WTC11 (cell line): ENCODE measurements around the gene TOR4A. TPM values are rescaled to one million over a fixed set of nuclear protein-coding genes. Genes with fewer than 3 reads are reported as not detected.

Source experiments
- ATAC-seq: fragments of 200-7000 bp; cut with Tn5 transposase; 2 replicates; pipeline ENCODE4 v1.10.0; 2021; ENCODE audit warnings: mild to moderate bottlenecking, moderate library complexity
- CTCF ChIA-PET: fragments of 300-600 bp; sonication (Branson Sonifier 250); formaldehyde crosslinking; loops from one replicate; lab custom pipeline; 2021; ENCODE audit warnings: antibody characterized with exemption; lab: Charles Lee
- POLR2A ChIA-PET: fragments of 350-600 bp; sonication (Branson Sonifier 250); formaldehyde crosslinking; loops from one replicate; lab custom pipeline; 2021; ENCODE audit warnings: antibody characterized with exemption; lab: Charles Lee
- DNase-seq: peaks from one replicate; pipeline ENCODE4 v3.0.0; 2021; ENCODE audit warnings: low spot score
- H3K27ac Mint-ChIP-seq: 2 replicates; pipeline ENCODE4 v1.8.0; 2021; ENCODE audit warnings: mixed read lengths
- H3K27me3 Mint-ChIP-seq: 2 replicates; pipeline ENCODE4 v1.8.0; 2021; ENCODE audit warnings: low read depth, mild to moderate bottlenecking, moderate library complexity, mixed read lengths
- H3K36me3 Mint-ChIP-seq: 2 replicates; pipeline ENCODE4 v1.8.0; 2021; ENCODE audit warnings: mixed read lengths
- H3K4me1 Mint-ChIP-seq: 2 replicates; pipeline ENCODE4 v1.8.0; 2022; ENCODE audit warnings: mixed read lengths
- H3K4me3 Mint-ChIP-seq: 2 replicates; pipeline ENCODE4 v1.8.0; 2021; ENCODE audit warnings: mild to moderate bottlenecking, moderate library complexity, mixed read lengths
- H3K9me3 Mint-ChIP-seq: 2 replicates; pipeline ENCODE4 v1.8.0; 2021; ENCODE audit warnings: mixed read lengths
- ATF1 ChIP-seq: sonication (generic); formaldehyde crosslinking; IDR thresholded peaks from 2 replicates; pipeline ENCODE4 v1.8.1; 2023; ENCODE audit warnings: mild to moderate bottlenecking, moderate library complexity, missing genetic modification reagents
- FOXP1 ChIP-seq: sonication (generic); formaldehyde crosslinking; IDR thresholded peaks from 2 replicates; pipeline ENCODE4 v1.8.0; 2022; ENCODE audit warnings: missing genetic modification reagents, mild to moderate bottlenecking, moderate library complexity, borderline replicate concordance
- NR2C2 ChIP-seq: sonication (generic); formaldehyde crosslinking; IDR thresholded peaks from 2 replicates; pipeline ENCODE4 v1.8.0; 2022; ENCODE audit warnings: mild to moderate bottlenecking, missing genetic modification reagents
- RORB ChIP-seq: fragments of 250-450 bp; sonication (Bioruptor Pico); IDR thresholded peaks from 2 replicates; pipeline ENCODE4 v1.9.0; 2021; ENCODE audit warnings: mild to moderate bottlenecking
- ZNF121 ChIP-seq: sonication (generic); formaldehyde crosslinking; IDR thresholded peaks from 2 replicates; pipeline ENCODE4 v1.8.0; 2023; ENCODE audit warnings: missing genetic modification reagents
- total RNA-seq: library from RNA; stranded (reverse); gene quantifications from 3 replicates; pipeline ENCODE4 v1.2.3, GENCODE V29; 2021
- TF ChIP-seq, protein P1 (sequence below): sonication (generic); formaldehyde crosslinking; IDR thresholded peaks from 2 replicates; pipeline ENCODE4 v1.8.1; 2023; ENCODE audit warnings: mild to moderate bottlenecking, missing genetic modification reagents, borderline replicate concordance
- TF ChIP-seq, protein P2 (sequence below): sonication (generic); formaldehyde crosslinking; IDR thresholded peaks from 2 replicates; pipeline ENCODE4 v1.8.1; 2022; ENCODE audit warnings: low read depth, mild to moderate bottlenecking, moderate library complexity, missing genetic modification reagents, borderline replicate concordance
- TF ChIP-seq, protein P3 (sequence below): sonication (generic); formaldehyde crosslinking; IDR thresholded peaks from 2 replicates; pipeline ENCODE4 v1.8.0; 2023; ENCODE audit warnings: missing genetic modification reagents
- TF ChIP-seq, protein P4 (sequence below): sonication (generic); formaldehyde crosslinking; IDR thresholded peaks from 2 replicates; pipeline ENCODE4 v1.8.0; 2022; ENCODE audit warnings: missing genetic modification reagents

TOR4A gene
- total RNA-seq, 1 experiment from 2014 or later, result 7.3 TPM

DNA sequence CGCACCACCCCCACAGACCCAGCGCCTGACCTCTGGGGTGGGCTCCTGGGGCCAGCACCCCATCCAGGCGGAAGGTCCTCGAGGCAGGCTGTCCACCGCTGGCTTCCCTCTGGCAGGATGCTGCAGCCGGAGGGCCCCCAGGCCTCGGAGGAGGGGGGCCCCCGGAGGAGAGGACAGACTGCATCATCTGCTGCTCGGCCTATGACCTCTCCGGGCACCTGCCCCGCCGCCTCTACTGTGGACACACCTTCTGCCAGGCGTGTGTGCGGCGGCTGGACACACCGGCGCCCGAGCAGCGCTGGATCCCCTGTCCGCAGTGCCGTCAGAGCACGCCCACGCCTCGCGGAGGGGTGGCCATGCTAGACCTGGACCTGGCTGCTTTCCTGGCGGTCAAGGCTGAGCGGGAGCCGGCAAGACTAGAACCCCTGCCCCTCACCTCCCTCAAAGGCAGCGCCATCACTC is 49.0 kb upstream of the TOR4A start:
- no peaks in the 10 kb centered on the region for H3K36me3 Mint-ChIP-seq
- H3K4me1 Mint-ChIP-seq, result peaks cover 3% of the 10 kb centered on the region
- H3K9me3 Mint-ChIP-seq, result no peaks in the 10 kb centered on the region
- H3K4me3 Mint-ChIP-seq, result no peak overlapping the region
- ChIA-PET CTCF (interaction anchor here (1.5 to 8.9 kb wide), 11 partner anchors 7 to 193 kb away, joined by 5 to 143 read pairs (median 11); partner anchors contain the start of genes ANAPC2, MAN1B1, SAPCD2 and SSNA1), POLR2A (no interaction called here)
- no peaks in the 10 kb centered on the region for H3K27me3 Mint-ChIP-seq
- H3K27ac Mint-ChIP-seq, result no peak overlapping the region
- TF ChIP-seq, protein P1, sequence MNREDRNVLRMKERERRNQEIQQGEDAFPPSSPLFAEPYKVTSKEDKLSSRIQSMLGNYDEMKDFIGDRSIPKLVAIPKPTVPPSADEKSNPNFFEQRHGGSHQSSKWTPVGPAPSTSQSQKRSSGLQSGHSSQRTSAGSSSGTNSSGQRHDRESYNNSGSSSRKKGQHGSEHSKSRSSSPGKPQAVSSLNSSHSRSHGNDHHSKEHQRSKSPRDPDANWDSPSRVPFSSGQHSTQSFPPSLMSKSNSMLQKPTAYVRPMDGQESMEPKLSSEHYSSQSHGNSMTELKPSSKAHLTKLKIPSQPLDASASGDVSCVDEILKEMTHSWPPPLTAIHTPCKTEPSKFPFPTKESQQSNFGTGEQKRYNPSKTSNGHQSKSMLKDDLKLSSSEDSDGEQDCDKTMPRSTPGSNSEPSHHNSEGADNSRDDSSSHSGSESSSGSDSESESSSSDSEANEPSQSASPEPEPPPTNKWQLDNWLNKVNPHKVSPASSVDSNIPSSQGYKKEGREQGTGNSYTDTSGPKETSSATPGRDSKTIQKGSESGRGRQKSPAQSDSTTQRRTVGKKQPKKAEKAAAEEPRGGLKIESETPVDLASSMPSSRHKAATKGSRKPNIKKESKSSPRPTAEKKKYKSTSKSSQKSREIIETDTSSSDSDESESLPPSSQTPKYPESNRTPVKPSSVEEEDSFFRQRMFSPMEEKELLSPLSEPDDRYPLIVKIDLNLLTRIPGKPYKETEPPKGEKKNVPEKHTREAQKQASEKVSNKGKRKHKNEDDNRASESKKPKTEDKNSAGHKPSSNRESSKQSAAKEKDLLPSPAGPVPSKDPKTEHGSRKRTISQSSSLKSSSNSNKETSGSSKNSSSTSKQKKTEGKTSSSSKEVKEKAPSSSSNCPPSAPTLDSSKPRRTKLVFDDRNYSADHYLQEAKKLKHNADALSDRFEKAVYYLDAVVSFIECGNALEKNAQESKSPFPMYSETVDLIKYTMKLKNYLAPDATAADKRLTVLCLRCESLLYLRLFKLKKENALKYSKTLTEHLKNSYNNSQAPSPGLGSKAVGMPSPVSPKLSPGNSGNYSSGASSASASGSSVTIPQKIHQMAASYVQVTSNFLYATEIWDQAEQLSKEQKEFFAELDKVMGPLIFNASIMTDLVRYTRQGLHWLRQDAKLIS, result no peak
- 0 out of 2 replicates have a peak, but pooled peaks have one; percentile 19 for TF ChIP-seq FOXP1 (CRISPR knock-in tag)
- TF ChIP-seq, protein P2, sequence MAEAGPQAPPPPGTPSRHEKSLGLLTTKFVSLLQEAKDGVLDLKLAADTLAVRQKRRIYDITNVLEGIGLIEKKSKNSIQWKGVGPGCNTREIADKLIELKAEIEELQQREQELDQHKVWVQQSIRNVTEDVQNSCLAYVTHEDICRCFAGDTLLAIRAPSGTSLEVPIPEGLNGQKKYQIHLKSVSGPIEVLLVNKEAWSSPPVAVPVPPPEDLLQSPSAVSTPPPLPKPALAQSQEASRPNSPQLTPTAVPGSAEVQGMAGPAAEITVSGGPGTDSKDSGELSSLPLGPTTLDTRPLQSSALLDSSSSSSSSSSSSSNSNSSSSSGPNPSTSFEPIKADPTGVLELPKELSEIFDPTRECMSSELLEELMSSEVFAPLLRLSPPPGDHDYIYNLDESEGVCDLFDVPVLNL (CRISPR knock-in tag), result 0 out of 2 replicates have a peak, but pooled peaks have one; percentile 20
- ATAC-seq, result no peak
- no peak for DNase-seq

DNA sequence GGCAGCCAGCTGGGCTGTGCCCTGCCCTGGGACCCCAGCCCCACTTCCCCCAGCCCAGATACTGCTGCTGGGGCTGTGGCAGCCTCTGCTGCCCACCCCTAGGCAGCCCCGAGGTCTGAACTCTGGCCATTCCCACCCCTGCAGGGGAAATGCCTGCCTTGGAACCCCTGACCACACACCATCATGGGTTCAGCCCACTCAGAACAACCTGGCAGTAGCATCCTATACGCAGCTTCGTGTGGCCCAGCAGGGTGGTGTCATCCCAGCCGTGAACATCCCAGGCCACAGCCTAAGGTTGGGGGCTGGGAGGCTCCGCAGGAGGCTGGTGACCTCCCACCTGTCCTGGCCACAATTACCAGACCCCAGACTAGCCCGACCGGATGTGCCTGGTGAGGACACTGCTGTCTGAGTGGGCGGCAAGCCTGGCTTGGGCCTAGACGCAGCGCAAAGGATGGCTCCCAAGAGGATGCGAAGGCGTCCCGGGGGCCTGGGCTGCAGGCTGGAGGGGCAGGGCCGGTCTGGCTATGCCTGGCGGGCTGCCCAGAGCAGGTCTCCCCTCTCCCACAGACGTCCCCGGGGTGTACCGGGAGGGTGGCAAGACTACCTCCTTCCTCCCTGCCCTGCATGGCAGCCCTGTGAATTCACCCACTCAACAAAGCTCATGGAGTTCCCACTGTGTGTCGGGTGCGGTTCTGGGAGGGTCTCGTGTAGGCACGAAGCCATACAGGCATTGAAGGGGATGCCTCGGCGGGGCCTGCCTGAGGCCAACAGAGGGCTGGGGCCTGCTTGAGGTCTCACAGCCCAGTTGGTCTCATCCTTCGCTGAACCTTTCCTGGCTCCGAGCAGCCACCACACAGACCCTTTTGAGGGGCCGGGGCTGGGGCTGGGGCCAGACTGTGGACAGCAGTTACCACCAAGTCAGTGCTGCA is 48.3 kb upstream of the TOR4A start:
- H3K27ac Mint-ChIP-seq, result no peak overlapping the region
- H3K27me3 Mint-ChIP-seq, result no peaks in the 10 kb centered on the region
- peak; percentile 65; the same call in 1 of the 2 replicates for TF ChIP-seq ZNF121
- TF ChIP-seq, protein P3, sequence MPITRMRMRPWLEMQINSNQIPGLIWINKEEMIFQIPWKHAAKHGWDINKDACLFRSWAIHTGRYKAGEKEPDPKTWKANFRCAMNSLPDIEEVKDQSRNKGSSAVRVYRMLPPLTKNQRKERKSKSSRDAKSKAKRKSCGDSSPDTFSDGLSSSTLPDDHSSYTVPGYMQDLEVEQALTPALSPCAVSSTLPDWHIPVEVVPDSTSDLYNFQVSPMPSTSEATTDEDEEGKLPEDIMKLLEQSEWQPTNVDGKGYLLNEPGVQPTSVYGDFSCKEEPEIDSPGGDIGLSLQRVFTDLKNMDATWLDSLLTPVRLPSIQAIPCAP (CRISPR knock-in tag), result no peak
- peak; percentile 53; the same call in 1 of the 2 replicates for TF ChIP-seq ATF1 (CRISPR knock-in tag)
- TF ChIP-seq, protein P4, sequence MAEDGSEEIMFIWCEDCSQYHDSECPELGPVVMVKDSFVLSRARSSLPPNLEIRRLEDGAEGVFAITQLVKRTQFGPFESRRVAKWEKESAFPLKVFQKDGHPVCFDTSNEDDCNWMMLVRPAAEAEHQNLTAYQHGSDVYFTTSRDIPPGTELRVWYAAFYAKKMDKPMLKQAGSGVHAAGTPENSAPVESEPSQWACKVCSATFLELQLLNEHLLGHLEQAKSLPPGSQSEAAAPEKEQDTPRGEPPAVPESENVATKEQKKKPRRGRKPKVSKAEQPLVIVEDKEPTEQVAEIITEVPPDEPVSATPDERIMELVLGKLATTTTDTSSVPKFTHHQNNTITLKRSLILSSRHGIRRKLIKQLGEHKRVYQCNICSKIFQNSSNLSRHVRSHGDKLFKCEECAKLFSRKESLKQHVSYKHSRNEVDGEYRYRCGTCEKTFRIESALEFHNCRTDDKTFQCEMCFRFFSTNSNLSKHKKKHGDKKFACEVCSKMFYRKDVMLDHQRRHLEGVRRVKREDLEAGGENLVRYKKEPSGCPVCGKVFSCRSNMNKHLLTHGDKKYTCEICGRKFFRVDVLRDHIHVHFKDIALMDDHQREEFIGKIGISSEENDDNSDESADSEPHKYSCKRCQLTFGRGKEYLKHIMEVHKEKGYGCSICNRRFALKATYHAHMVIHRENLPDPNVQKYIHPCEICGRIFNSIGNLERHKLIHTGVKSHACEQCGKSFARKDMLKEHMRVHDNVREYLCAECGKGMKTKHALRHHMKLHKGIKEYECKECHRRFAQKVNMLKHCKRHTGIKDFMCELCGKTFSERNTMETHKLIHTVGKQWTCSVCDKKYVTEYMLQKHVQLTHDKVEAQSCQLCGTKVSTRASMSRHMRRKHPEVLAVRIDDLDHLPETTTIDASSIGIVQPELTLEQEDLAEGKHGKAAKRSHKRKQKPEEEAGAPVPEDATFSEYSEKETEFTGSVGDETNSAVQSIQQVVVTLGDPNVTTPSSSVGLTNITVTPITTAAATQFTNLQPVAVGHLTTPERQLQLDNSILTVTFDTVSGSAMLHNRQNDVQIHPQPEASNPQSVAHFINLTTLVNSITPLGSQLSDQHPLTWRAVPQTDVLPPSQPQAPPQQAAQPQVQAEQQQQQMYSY, result no peak
- no peak for TF ChIP-seq NR2C2
- TF ChIP-seq RORB (CRISPR knock-in tag), result no peak
- no peak for DNase-seq
- H3K36me3 Mint-ChIP-seq, result no peaks in the 10 kb centered on the region
- H3K4me1 Mint-ChIP-seq, result peaks cover 3% of the 10 kb centered on the region
- ATAC-seq, result no peak
- no peaks in the 10 kb centered on the region for H3K9me3 Mint-ChIP-seq
- POLR2A ChIA-PET, result interaction anchor here (0.6 kb wide), 1 partner anchor 60 kb away, joined by 3 read pairs; no protein-coding TSS in a partner anchor
- no peak overlapping the region for H3K4me3 Mint-ChIP-seq
- CTCF ChIA-PET, result interaction anchor here (0.8 to 1.2 kb wide), 5 partner anchors 15 to 162 kb away, joined by 3 to 4 read pairs (median 3); no protein-coding TSS in a partner anchor
